GM18499 (cell line): ENCODE results near the gene KTN1.

Experiments
- ATAC-seq: cut with Tn5 transposase; IDR thresholded peaks from one replicate; pipeline ENCODE4 v1.9.1; 2021; ENCODE audit warnings: moderate number of reproducible peaks; ENCODE audit not compliant: insufficient read depth, unreplicated experiment

KTN1 gene

GRCh38 chr14:55607386-55607785 is 27.4 kb downstream of the KTN1 start:
- ATAC-seq: no peak

DNA sequence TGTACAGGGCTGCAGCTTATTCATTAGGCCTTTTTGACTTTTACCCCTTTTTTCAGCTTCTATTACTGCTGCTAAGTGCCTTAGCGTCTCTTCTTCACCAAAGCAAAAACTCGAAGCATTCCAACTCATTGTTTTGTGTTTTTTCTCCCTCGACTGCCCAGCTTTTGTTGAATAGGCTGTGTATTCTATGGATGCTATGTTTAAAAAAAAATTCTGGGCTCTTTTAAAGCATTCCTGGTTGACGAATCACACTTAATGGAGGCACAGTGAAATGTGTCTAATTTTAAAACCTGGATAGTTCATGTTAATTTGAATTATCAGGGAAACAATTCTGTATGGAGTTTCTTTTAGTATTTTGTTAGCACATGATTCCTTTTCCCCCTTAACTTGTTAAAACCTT is 29.7 kb downstream of the KTN1 start:
- ATAC-seq: no peak

- ATAC-seq: no peak
These were observed 30.8 kb downstream of the KTN1 start for GRCh38 chr14:55610713-55611370.

DNA sequence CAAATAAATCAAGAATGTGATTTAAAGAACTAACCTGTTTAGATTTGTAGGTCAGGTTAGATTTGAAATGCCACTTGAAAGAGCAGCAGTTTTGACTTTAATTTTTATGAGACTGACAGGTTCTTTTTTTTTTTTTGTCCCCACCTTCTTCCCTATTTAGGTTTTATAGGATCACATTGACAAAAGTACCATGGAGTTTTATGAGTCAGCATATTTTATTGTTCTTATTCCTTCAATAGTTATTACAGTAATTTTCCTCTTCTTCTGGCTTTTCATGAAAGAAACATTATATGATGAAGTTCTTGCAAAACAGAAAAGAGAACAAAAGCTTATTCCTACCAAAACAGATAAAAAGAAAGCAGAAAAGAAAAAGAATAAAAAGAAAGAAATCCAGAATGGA is 31.9 kb downstream of the KTN1 start:
- ATAC-seq: no peak

DNA sequence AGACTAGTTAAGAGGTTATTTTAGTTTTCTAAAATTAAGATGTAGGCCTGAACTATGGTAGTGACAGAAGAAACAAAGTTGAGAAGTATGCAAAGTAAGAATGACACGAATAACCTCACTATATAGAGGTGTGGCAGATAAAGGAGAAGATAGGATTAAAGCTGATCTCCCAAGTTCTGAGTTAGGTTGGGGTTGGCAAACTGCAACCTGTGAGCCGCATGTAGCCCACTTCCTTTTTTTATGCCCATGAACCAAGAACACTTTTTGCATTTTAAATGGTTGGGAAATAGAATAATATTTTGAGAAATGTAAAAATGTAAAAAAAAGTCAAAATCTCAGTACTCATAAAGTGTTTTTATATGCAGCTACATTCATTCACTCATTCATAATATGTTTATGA is 34.3 kb downstream of the KTN1 start:
- ATAC-seq: no peak

GRCh38 chr14:55620277-55620676 is 40.3 kb downstream of the KTN1 start:
- no peak for ATAC-seq

DNA sequence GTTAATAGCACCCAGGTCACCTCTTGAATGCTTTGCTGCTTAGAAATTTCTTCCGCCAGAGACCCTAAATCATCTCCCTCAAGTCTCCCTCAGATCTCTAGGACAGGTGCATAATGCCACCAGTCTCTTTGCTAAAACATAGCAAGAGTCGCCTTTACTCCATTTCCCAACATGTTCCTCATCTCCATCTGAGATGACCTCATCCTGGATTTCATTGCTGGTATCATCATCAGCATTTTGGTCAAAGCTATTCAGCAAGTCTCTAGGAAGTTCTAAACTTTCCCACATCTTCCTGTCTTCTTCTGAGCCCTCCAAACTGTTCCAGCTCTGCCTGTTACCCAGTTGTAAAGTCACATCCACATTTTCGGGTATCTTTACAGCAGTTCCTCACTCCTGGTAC is 41.0 kb downstream of the KTN1 start:
- ATAC-seq: no peak

DNA sequence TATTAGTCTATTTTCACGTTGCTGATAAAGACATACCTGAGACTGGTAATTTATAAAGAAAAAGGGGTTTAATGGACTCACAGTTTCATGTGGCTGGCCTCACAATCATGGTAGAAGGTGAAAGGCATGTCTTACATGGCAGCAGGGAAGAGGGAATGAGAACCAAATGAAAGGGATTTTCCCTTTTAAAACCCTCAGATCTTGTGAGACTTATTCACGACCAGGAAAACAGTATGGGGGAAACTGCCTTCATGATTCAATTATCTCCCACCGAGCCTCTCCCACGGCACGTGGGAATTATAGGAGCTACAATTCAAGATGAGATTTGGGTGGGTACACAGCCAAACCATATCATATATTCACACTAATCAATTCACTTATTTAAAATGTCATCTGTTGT is 41.4 kb downstream of the KTN1 start:
- ATAC-seq: no peak

- ATAC-seq: no peak
These were observed 44.9 kb downstream of the KTN1 start for GRCh38 chr14:55624913-55625312.

- ATAC-seq: no peak
These were observed 45.5 kb downstream of the KTN1 start for GRCh38 chr14:55625481-55625880.

- ATAC-seq: no peak
These were observed 46.1 kb downstream of the KTN1 start for GRCh38 chr14:55626131-55626530.

GRCh38 chr14:55628426-55628825 is 48.4 kb downstream of the KTN1 start:
- no peak for ATAC-seq

- no peak for ATAC-seq
These were observed 58.7 kb downstream of the KTN1 start for GRCh38 chr14:55638665-55639064.

- no peak for ATAC-seq
These were observed 61.3 kb downstream of the KTN1 start for GRCh38 chr14:55641290-55641689.

DNA sequence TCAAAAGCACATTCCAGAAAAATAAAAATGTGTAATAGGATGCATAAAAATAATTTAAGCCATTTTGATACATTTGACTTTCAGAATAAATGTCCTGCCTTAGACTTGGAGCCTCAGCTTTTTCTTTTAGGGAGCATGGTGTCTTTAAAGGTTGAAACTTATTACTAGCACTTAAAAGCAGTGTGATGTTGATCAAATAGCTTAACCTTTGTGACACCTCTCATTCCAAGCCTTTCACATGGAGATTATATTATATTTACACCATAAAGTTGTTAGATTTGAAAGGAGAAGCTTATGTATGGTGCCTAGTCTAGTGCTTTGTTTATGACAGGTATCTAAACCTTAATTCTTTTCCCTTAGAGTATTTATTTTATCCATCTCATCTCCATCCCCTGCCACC is 61.9 kb downstream of the KTN1 start:
- no peak for ATAC-seq

GRCh38 chr14:55645145-55645544 is 65.1 kb downstream of the KTN1 start:
- no peak for ATAC-seq

- no peak for ATAC-seq
These were observed 66.1 kb downstream of the KTN1 start for GRCh38 chr14:55645845-55646832.

DNA sequence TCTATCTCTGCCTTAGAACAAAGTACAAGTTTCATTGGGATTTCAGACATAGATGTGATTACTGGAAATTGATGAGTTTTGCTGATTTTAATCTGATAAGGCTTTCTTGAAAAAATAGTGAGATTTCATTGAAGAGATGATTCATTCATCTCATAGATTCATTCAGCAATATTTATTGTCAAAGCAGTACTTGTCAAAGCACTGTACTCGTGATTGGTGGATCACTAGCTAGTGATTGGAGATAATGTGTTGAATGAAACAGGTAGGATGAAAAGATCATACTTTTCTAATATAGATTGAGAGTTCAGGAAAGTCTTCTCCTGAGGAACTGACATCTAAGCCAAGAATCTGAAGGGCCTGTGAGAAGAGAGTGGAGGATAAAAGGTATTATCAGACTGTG is 71.0 kb downstream of the KTN1 start:
- no peak for ATAC-seq

DNA sequence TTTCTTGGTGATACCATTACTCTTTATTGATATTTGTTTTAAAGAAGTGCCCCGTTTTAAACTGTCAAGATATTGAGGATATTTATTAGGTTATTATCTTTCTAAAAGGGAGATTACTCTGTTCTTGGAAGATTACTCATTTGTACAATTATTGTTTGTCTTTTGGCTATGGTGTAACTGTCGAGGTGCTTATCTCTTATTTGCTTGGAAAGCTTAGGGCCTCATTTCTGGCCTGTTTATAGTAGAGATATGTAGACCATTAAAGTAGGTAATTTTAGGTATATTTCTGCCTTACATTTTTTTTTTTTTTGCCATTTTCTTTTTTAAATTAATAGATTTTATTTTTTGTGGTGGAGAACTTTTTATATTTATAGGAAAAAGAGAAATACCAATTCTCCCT is 74.2 kb downstream of the KTN1 start:
- no peak for ATAC-seq

GRCh38 chr14:55661029-55661428 is 81.0 kb downstream of the KTN1 start:
- ATAC-seq: no peak

DNA sequence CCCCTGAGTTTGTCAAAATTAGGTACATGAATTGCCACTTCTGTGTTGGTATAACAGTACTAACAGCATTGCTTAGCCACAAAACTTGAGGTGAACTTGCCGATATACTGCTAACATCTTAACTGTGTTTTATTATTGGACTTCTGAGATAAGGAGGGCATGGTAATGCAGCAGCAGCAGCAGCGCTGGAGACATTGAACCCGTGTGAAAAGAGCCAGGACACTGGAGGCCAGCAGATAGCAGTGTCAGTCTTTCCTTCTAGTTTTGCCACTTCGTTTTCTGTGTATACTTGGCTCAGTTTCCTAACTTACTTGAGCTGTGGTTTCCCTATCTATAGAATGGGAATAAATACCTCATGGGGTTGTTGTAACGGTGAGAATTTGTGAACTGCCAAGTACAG is 82.7 kb downstream of the KTN1 start:
- no peak for ATAC-seq
